Keratinocyte (primary cell): Measurements from ENCODE around the gene C1orf87. TPM values are rescaled to one million over a fixed set of nuclear protein-coding genes. Genes with fewer than 3 reads are reported as not detected.

ENCODE experiments used
- DNase-seq: peaks from one replicate; pipeline ENCODE4 v3.0.0-alpha.2; 2011; ENCODE audit warnings: low read depth, missing footprints, low spot score
- FAIRE-seq: peaks from 2 replicates; lab custom pipeline; 2011; peaks lifted over from hg19 to GRCh38; lab: Jason Lieb, UNC
- H2AFZ ChIP-seq: 2 replicates; pipeline ENCODE4 v1.6.0; 2012; ENCODE audit warnings: low read length, control low read depth, inconsistent platforms; ENCODE audit not compliant: control insufficient read depth
- H3K27ac ChIP-seq: 2 replicates; pipeline ENCODE4 v1.5.1; 2011; ENCODE audit warnings: low read length; ENCODE audit not compliant: control insufficient read depth, insufficient read depth
- H3K27me3 ChIP-seq: 3 replicates; pipeline ENCODE4 v1.6.0; 2011; ENCODE audit warnings: low read length; ENCODE audit not compliant: control insufficient read depth, insufficient read depth; ENCODE audit errors: extremely low read depth
- H3K36me3 ChIP-seq, 2 experiments: 2 replicates in 1 of 2; 3 replicates in 1 of 2; pipeline ENCODE4 v1.5.1; 2011; ENCODE audit warnings: low read length in 2 of 2, mild to moderate bottlenecking in 1 of 2; ENCODE audit not compliant: control insufficient read depth in 2 of 2, insufficient read depth in 2 of 2; ENCODE audit errors: extremely low read depth in 1 of 2
- H3K4me1 ChIP-seq: 3 replicates; pipeline ENCODE4 v1.5.1; 2011; ENCODE audit warnings: low read length; ENCODE audit not compliant: control insufficient read depth, insufficient read depth; ENCODE audit errors: extremely low read depth
- H3K4me2 ChIP-seq: 3 replicates; pipeline ENCODE4 v1.6.0; 2011; ENCODE audit warnings: low read depth, low read length; ENCODE audit not compliant: control insufficient read depth, insufficient read depth; ENCODE audit errors: extremely low read depth
- H3K4me3 ChIP-seq, 3 experiments: fragments of 200-600 bp in 1 of 3; sonication (generic) in 1 of 3; 2 replicates in 2 of 3; 3 replicates in 1 of 3; pipeline ENCODE4 v1.5.1; 2011 to 2016; ENCODE audit warnings: low read length in 3 of 3, mild to moderate bottlenecking in 3 of 3, control low read depth in 2 of 3, inconsistent platforms in 1 of 3, low read depth in 1 of 3, mixed read lengths in 1 of 3, mixed run types in 1 of 3, moderate library complexity in 1 of 3; ENCODE audit not compliant: control insufficient read depth in 2 of 3, insufficient read depth in 2 of 3; ENCODE audit errors: extremely low read depth in 1 of 3
- H3K79me2 ChIP-seq: 2 replicates; pipeline ENCODE4 v1.6.0; 2012; ENCODE audit warnings: low read length; ENCODE audit not compliant: control insufficient read depth, insufficient read depth
- H3K9ac ChIP-seq: 3 replicates; pipeline ENCODE4 v1.6.0; 2011; ENCODE audit warnings: low read length; ENCODE audit not compliant: control insufficient read depth, insufficient read depth; ENCODE audit errors: extremely low read depth
- H3K9me1 ChIP-seq: 3 replicates; pipeline ENCODE4 v1.6.0; 2011; ENCODE audit warnings: low read length; ENCODE audit not compliant: control insufficient read depth, insufficient read depth; ENCODE audit errors: extremely low read depth
- H3K9me3 ChIP-seq: 2 replicates; pipeline ENCODE4 v1.5.1; 2012; ENCODE audit warnings: low read depth, low read length; ENCODE audit not compliant: control insufficient read depth
- H4K20me1 ChIP-seq: 3 replicates; pipeline ENCODE4 v1.6.0; 2011; ENCODE audit warnings: low read length; ENCODE audit not compliant: control insufficient read depth, insufficient read depth; ENCODE audit errors: extremely low read depth
- CTCF ChIP-seq, 3 experiments: IDR thresholded peaks in 1 of 3; conservative IDR thresholded peaks in 1 of 3; optimal IDR thresholded peaks in 1 of 3; 2 replicates in 2 of 3; 3 replicates in 1 of 3; pipeline versions ENCODE3 to v1.5.1; 2011; ENCODE audit warnings: low read length in 3 of 3, mild to moderate bottlenecking in 3 of 3, moderate library complexity in 2 of 3, control low read depth in 1 of 3, inconsistent platforms in 1 of 3; ENCODE audit not compliant: insufficient read depth in 2 of 3; ENCODE audit errors: extremely low read depth in 1 of 3
- EZH2 ChIP-seq: IDR thresholded peaks from one replicate; pipeline ENCODE4 v1.6.1; 2012; ENCODE audit warnings: inconsistent platforms, mild to moderate bottlenecking, low read length, moderate library complexity
- dilution Hi-C: fragments of 300-500 bp; cut with MboI; formaldehyde crosslinking; loops from one replicate; pipeline ENCODE4 v1.7.0; 2020; ENCODE audit warnings: low sequenced_read_pairs; ENCODE audit not compliant: extremely low pct_ligation_motif_present
- polyA plus RNA-seq, 5 experiments: library from polyadenylated mRNA; depleted of rRNA in 3 of 5; stranded (reverse) in 3 of 5; stranded (forward) in 1 of 5; unstranded in 1 of 5; fragments of >200 nt; gene quantifications; 1 replicate in 1 of 5; 2 replicates in 3 of 5; 3 replicates in 1 of 5; pipeline versions ENCODE4 v1.2.1 to v1.2.3, GENCODE V29; 2011 to 2012; ENCODE audit warnings: missing spikeins in 2 of 5, low read depth in 1 of 5, low replicate concordance in 1 of 5

Gene C1orf87
- polyA plus RNA-seq, 1 donor (not counting 4 experiments of a cell fraction or from before 2014, with no cell fraction given), result not detected

- TF ChIP-seq CTCF (optimal IDR thresholded peaks at IDR 0.05 in 1 of 3, IDR thresholded peaks at IDR 0.05 in 1 of 3, conservative IDR thresholded peaks at IDR 0.05 in 1 of 3; ENCODE audit: extremely low read depth in 1 of 3, insufficient read depth in 2 of 3, low read length in 3 of 3) (no peak), EZH2 (no peak)
- no peak for FAIRE-seq
- Histone ChIP-seq H3K4me1 (no peaks in the 10 kb centered on the region), H2AFZ (no peak overlapping the region), H3K9me1 (no peaks in the 10 kb centered on the region), H3K9me3 (no peaks in the 10 kb centered on the region), H3K4me2 (no peak overlapping the region), H3K27ac (no peak overlapping the region), H4K20me1 (no peaks in the 10 kb centered on the region), H3K36me3 (no peaks in the 10 kb centered on the region), H3K79me2 (no peaks in the 10 kb centered on the region), H3K9ac (no peak overlapping the region), H3K4me3 (no peak overlapping the region), H3K27me3 (no peaks in the 10 kb centered on the region)
- dilution Hi-C loops, result no loop called here
- no peak for DNase-seq
Observed at GRCh38 chr1:59978511-59978910, 95.1 kb downstream of the C1orf87 start.

GRCh38 chr1:59978026-59978425 is 95.5 kb downstream of the C1orf87 start:
- Histone ChIP-seq H3K27me3 (no peaks in the 10 kb centered on the region), H3K4me2 (no peak overlapping the region), H3K9me1 (no peaks in the 10 kb centered on the region), H3K4me1 (no peaks in the 10 kb centered on the region), H3K9me3 (no peaks in the 10 kb centered on the region), H2AFZ (no peak overlapping the region), H3K9ac (no peak overlapping the region), H3K27ac (no peak overlapping the region), H3K4me3 (no peak overlapping the region), H4K20me1 (no peaks in the 10 kb centered on the region), H3K36me3 (no peaks in the 10 kb centered on the region), H3K79me2 (no peaks in the 10 kb centered on the region)
- DNase-seq (no peak), FAIRE-seq (no peak)
- dilution Hi-C loops, result no loop called here
- TF ChIP-seq EZH2 (no peak), CTCF (optimal IDR thresholded peaks at IDR 0.05 in 1 of 3, IDR thresholded peaks at IDR 0.05 in 1 of 3, conservative IDR thresholded peaks at IDR 0.05 in 1 of 3; ENCODE audit: extremely low read depth in 1 of 3, insufficient read depth in 2 of 3, low read length in 3 of 3) (no peak)
